Suprapubic skin (tissue), 4 donors: ENCODE data around the gene SPATA3. TPM values are rescaled to one million over a fixed set of nuclear protein-coding genes. Genes with fewer than 3 reads are reported as not detected.

Experiments
- DNase-seq, 2 donors: peaks; one replicate each; pipeline ENCODE4 v3.0.0-alpha.2; 2019; ENCODE audit warnings: low spot score in 2 of 2
- H3K27ac ChIP-seq: fragments of 200-600 bp; sonication (generic); one replicate; pipeline ENCODE4 v1.5.1; 2019
- H3K27me3 ChIP-seq: fragments of 200-600 bp; sonication (generic); one replicate; pipeline ENCODE4 v1.5.1; 2019
- H3K36me3 ChIP-seq: fragments of 200-600 bp; sonication (generic); one replicate; pipeline ENCODE4 v1.5.1; 2019
- H3K4me1 ChIP-seq: fragments of 200-600 bp; sonication (generic); one replicate; pipeline ENCODE4 v1.5.1; 2019
- H3K4me3 ChIP-seq: fragments of 200-600 bp; sonication (generic); one replicate; pipeline ENCODE4 v1.5.1; 2019; ENCODE audit warnings: mild to moderate bottlenecking
- H3K9me3 ChIP-seq: fragments of 200-600 bp; sonication (generic); one replicate; pipeline ENCODE4 v1.5.1; 2019
- CTCF ChIP-seq, 2 donors: fragments of 200-600 bp in 1 of 2; fragments of 450-650 bp in 1 of 2; sonication (generic) in 1 of 2; IDR thresholded peaks; one replicate each; pipeline ENCODE4 v1.5.1; 2016 to 2019; ENCODE audit warnings: antibody characterized with exemption in 2 of 2, mild to moderate bottlenecking in 1 of 2, moderate library complexity in 1 of 2
- EP300 ChIP-seq: sonication (generic); formaldehyde crosslinking; IDR thresholded peaks from one replicate; pipeline ENCODE4 v1.6.1; 2017; ENCODE audit warnings: antibody characterized with exemption
- POLR2A ChIP-seq, 2 donors: fragments of 450-650 bp; IDR thresholded peaks; one replicate each; pipeline ENCODE4 v1.6.1; 2017; ENCODE audit warnings: antibody characterized with exemption in 2 of 2, mild to moderate bottlenecking in 2 of 2, moderate library complexity in 2 of 2
- POLR2AphosphoS5 ChIP-seq, 3 donors: sonication (generic); formaldehyde crosslinking; IDR thresholded peaks; one replicate each; pipeline ENCODE4 v1.6.1; 2017; ENCODE audit warnings: antibody characterized with exemption in 3 of 3
- WGBS: methylation state at CpG from one replicate; pipeline ENCODE4 v1.1.5; 2018; 5-methylcytosine and 5-hydroxymethylcytosine counted together
- total RNA-seq, 4 donors: library from RNA; depleted of rRNA; stranded (reverse); fragments of >200 nt; gene quantifications; one replicate each; pipeline ENCODE4 v1.1.0, GENCODE V29; 2016

The SPATA3 gene
- total RNA-seq, 4 donors from 2014 or later = not detected

GRCh38 chr2:230987137-230988020 lies 8.5 kb upstream of the SPATA3 start:
- no peaks in the 10 kb centered on the region for H3K9me3 ChIP-seq
- H3K27me3 ChIP-seq = peaks cover 22% of the 10 kb centered on the region
- H3K27ac ChIP-seq = no peak overlapping the region
- H3K36me3 ChIP-seq = no peaks in the 10 kb centered on the region
- H3K4me3 ChIP-seq = peak overlapping the region; percentile 40
- peaks cover 8% of the 10 kb centered on the region for H3K4me1 ChIP-seq
- TF ChIP-seq POLR2AphosphoS5 (IDR thresholded peaks at IDR 0.05) (no peak), EP300 (no peak), CTCF (IDR thresholded peaks at IDR 0.05) (peak; percentile 91 to 92)
- DNase-seq = peak; percentile 77 to 87
- WGBS = 11% methylated on average over 31 of the region's 34 CpGs

GRCh38 chr2:230989731-230990130 lies 6.2 kb upstream of the SPATA3 start:
- 97% methylated on average over 21 of the region's 21 CpGs for WGBS
- TF ChIP-seq EP300 (no peak), POLR2AphosphoS5 (IDR thresholded peaks at IDR 0.05) (no peak), CTCF (IDR thresholded peaks at IDR 0.05) (no peak), POLR2A (IDR thresholded peaks at IDR 0.05) (no peak)

GRCh38 chr2:230990131-230990898 lies 5.6 kb upstream of the SPATA3 start:
- H3K27me3 ChIP-seq = peaks cover 40% of the 10 kb centered on the region
- no peaks in the 10 kb centered on the region for H3K36me3 ChIP-seq
- H3K27ac ChIP-seq = no peak overlapping the region
- H3K9me3 ChIP-seq = no peaks in the 10 kb centered on the region
- no peak for TF ChIP-seq CTCF (IDR thresholded peaks at IDR 0.05)
- no peak for TF ChIP-seq EP300
- TF ChIP-seq POLR2AphosphoS5 (IDR thresholded peaks at IDR 0.05) = no peak
- TF ChIP-seq POLR2A (IDR thresholded peaks at IDR 0.05) = no peak
- H3K4me3 ChIP-seq = no peak overlapping the region
- no peak for DNase-seq
- H3K4me1 ChIP-seq = peaks cover 8% of the 10 kb centered on the region
- 63% methylated on average over 15 of the region's 70 CpGs for WGBS

More at GRCh38 chr2:230989731-230990130, 6.2 kb upstream of the SPATA3 start:
- no peak overlapping the region for H3K27ac ChIP-seq
- DNase-seq = no peak
- H3K27me3 ChIP-seq = peaks cover 35% of the 10 kb centered on the region
- no peak overlapping the region for H3K4me3 ChIP-seq
- no peaks in the 10 kb centered on the region for H3K36me3 ChIP-seq
- H3K4me1 ChIP-seq = peaks cover 8% of the 10 kb centered on the region
- no peaks in the 10 kb centered on the region for H3K9me3 ChIP-seq

- peaks cover 8% of the 10 kb centered on the region for H3K4me1 ChIP-seq
- no peak overlapping the region for H3K4me3 ChIP-seq
- no peak for DNase-seq
- H3K27ac ChIP-seq = no peak overlapping the region
- 40% methylated on average over 2 of the region's 27 CpGs for WGBS
- H3K27me3 ChIP-seq = peaks cover 45% of the 10 kb centered on the region
- H3K9me3 ChIP-seq = no peaks in the 10 kb centered on the region
- TF ChIP-seq EP300 (no peak), CTCF (IDR thresholded peaks at IDR 0.05) (no peak), POLR2A (IDR thresholded peaks at IDR 0.05) (no peak), POLR2AphosphoS5 (IDR thresholded peaks at IDR 0.05) (no peak)
- H3K36me3 ChIP-seq = no peaks in the 10 kb centered on the region
Observed at GRCh38 chr2:230990899-230991150, 5.1 kb upstream of the SPATA3 start.

- TF ChIP-seq POLR2A (IDR thresholded peaks at IDR 0.05) (no peak), CTCF (IDR thresholded peaks at IDR 0.05) (no peak), POLR2AphosphoS5 (IDR thresholded peaks at IDR 0.05) (no peak), EP300 (no peak)
- Histone ChIP-seq H3K27ac (no peak overlapping the region), H3K36me3 (no peaks in the 10 kb centered on the region), H3K4me3 (no peak overlapping the region), H3K27me3 (peaks cover 51% of the 10 kb centered on the region), H3K9me3 (no peaks in the 10 kb centered on the region), H3K4me1 (peaks cover 8% of the 10 kb centered on the region)
- no peak for DNase-seq
- 89% methylated on average over 7 of the region's 7 CpGs for WGBS
Observed at GRCh38 chr2:230991598-230991997, 4.3 kb upstream of the SPATA3 start.
